PC-3 (cell line): Measurements from ENCODE around the gene CD69. TPM values are rescaled to one million over a fixed set of nuclear protein-coding genes. Genes with fewer than 3 reads are reported as not detected.

Experiments used
- ATAC-seq: fragments of 200-7000 bp; cut with Tn5 transposase; 2 replicates; pipeline ENCODE4 v1.9.1; 2020; ENCODE audit warnings: mild to moderate bottlenecking, moderate library complexity
- BruUV-seq: library from RNA; stranded (reverse); fragments of 400-500 nt; replicated peaks from 2 replicates; lab custom pipeline; 2021; lab: Mats Ljungman, UMichigan
- CTCF ChIA-PET: fragments of 300-600 bp; sonication (Branson Sonifier 250); formaldehyde crosslinking; loops from one replicate; lab custom pipeline; 2022; ENCODE audit warnings: antibody characterized with exemption; lab: Charles Lee
- POLR2A ChIA-PET: fragments of 300-600 bp; sonication (Branson Sonifier 250); formaldehyde crosslinking; loops from one replicate; lab custom pipeline; 2022; ENCODE audit warnings: antibody characterized with exemption; ENCODE audit not compliant: unreplicated experiment; lab: Charles Lee
- DNase-seq: peaks from one replicate; pipeline ENCODE4 v3.0.0-alpha.2; 2015
- H2AFZ ChIP-seq: fragments of 300-600 bp; sonication (generic); 2 replicates; pipeline ENCODE4 v1.6.0; 2016; ENCODE audit warnings: antibody characterized with exemption, low read length
- H3F3A ChIP-seq: fragments of 300-600 bp; sonication (generic); one replicate; pipeline ENCODE4 v1.6.0; 2017; ENCODE audit warnings: antibody characterized with exemption, low read length, control low read depth, mild to moderate bottlenecking; ENCODE audit not compliant: unreplicated experiment
- H3K27ac ChIP-seq: fragments of 300-600 bp; sonication (generic); 2 replicates; pipeline ENCODE4 v1.5.1; 2016; ENCODE audit warnings: mild to moderate bottlenecking, low read length
- H3K27me3 ChIP-seq: fragments of 300-600 bp; sonication (generic); 2 replicates; pipeline ENCODE4 v1.6.1; 2016; ENCODE audit warnings: low read length, mixed read lengths
- H3K36me3 ChIP-seq: fragments of 300-600 bp; sonication (generic); 2 replicates; pipeline ENCODE4 v1.6.1; 2016; ENCODE audit warnings: low read depth, mixed run types, low read length, mixed read lengths
- H3K4me1 ChIP-seq: fragments of 300-600 bp; sonication (generic); 2 replicates; pipeline ENCODE4 v1.5.1; 2016; ENCODE audit warnings: low read length; ENCODE audit not compliant: insufficient read depth
- H3K4me2 ChIP-seq: fragments of 300-600 bp; sonication (generic); 2 replicates; pipeline ENCODE4 v1.6.0; 2016; ENCODE audit warnings: low read length
- H3K4me3 ChIP-seq: fragments of 300-600 bp; sonication (generic); 2 replicates; pipeline ENCODE4 v1.5.1; 2016; ENCODE audit warnings: mild to moderate bottlenecking, low read length, mixed read lengths
- H3K79me2 ChIP-seq: fragments of 300-600 bp; sonication (generic); 2 replicates; pipeline ENCODE4 v1.6.1; 2017; ENCODE audit warnings: low read length, mixed read lengths
- H3K9ac ChIP-seq: fragments of 300-600 bp; sonication (generic); 2 replicates; pipeline ENCODE4 v1.6.0; 2016; ENCODE audit warnings: mild to moderate bottlenecking, low read length
- H3K9me2 ChIP-seq: fragments of 300-600 bp; sonication (generic); replicated peaks from 2 replicates; pipeline ENCODE4 v1.6.1; 2016; ENCODE audit warnings: mixed run types, low read length, mixed read lengths
- H3K9me3 ChIP-seq: fragments of 300-600 bp; sonication (generic); 2 replicates; pipeline ENCODE4 v1.6.1; 2016; ENCODE audit warnings: low read length, mixed read lengths
- H4K20me1 ChIP-seq: fragments of 300-600 bp; sonication (generic); 2 replicates; pipeline ENCODE4 v1.6.1; 2016; ENCODE audit warnings: low read length, mixed read lengths
- CTCF ChIP-seq: fragments of 300-600 bp; sonication (generic); conservative IDR thresholded peaks from 2 replicates; pipeline ENCODE4 v1.5.1; 2017; ENCODE audit warnings: antibody characterized with exemption, low read depth, mild to moderate bottlenecking, low read length
- EZH2 ChIP-seq: fragments of 300-600 bp; sonication (generic); IDR thresholded peaks from one replicate; pipeline ENCODE4 v1.6.1; 2017; ENCODE audit warnings: antibody characterized with exemption, mild to moderate bottlenecking, low read length; ENCODE audit not compliant: unreplicated experiment
- EZH2phosphoT487 ChIP-seq: fragments of 300-600 bp; sonication (generic); IDR thresholded peaks from 2 replicates; pipeline ENCODE4 v1.6.1; 2018; ENCODE audit warnings: mild to moderate bottlenecking, antibody characterized with exemption, low read length, borderline replicate concordance
- intact Hi-C: fragments of 100-400 bp; cut with micrococcal nuclease; formaldehyde crosslinking; loops from 2 replicates; pipeline ENCODE4 v1.9.0; 2023
- total RNA-seq: library from RNA; depleted of rRNA; stranded (reverse); fragments of >200 nt; gene quantifications from 2 replicates; pipeline ENCODE4 v1.2.3, GENCODE V29; 2014

CD69 gene
- total RNA-seq, 1 experiment from 2014 or later, result not detected

DNA sequence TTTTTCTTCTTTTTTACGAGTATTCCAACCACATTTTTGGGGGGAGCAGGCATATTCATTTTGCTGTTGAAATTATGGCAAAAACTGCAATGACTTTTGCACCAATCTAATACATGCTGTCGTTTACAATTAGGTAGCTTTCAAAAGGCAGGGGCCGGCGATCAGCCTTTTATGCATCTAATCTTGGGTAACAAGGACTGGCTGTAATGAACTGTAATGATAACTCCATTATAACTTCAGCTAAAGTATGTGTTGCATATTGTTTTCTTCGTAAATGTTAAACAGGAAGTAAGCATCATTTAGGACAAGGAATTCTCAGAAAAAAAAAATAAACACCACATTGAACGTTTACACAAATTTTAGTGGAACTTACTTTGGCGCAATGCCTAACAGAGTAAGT is 36.3 kb upstream of the CD69 start:
- no peak overlapping the region for H2AFZ ChIP-seq

DNA sequence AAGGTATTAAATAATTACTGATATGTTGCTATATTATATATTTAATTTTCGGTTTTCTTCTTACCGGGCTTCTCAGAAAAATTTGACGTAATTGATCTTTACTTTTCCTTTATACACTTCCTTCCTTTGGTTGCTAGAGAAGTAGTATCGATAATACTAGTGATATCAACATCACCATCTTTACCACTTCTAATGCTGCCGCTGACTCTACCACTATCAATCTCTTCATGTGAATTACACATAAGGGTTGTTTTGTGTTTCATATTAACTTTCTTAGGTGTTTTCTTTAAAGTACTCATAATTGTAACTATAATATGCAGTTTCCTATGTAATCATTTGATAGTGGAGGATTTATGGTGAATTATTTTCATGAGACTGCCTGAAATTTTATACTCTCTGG is 35.6 kb upstream of the CD69 start:
- H3K36me3 ChIP-seq, result no peaks in the 10 kb centered on the region
- H4K20me1 ChIP-seq, result no peaks in the 10 kb centered on the region
- ChIA-PET CTCF (interaction anchor here (0.6 kb wide), 1 partner anchor 586 kb away, joined by 3 read pairs; no protein-coding TSS in a partner anchor), POLR2A (interaction anchor here (0.6 kb wide), 1 partner anchor 589 kb away, joined by 5 read pairs; no protein-coding TSS in a partner anchor)
- TF ChIP-seq EZH2 (no peak), CTCF (no peak), EZH2phosphoT487 (no peak)
- H3K4me3 ChIP-seq, result no peak overlapping the region
- ATAC-seq, result no peak
- no peak overlapping the region for H3K9ac ChIP-seq
- no peak overlapping the region for H3K4me2 ChIP-seq
- H3K79me2 ChIP-seq, result no peaks in the 10 kb centered on the region
- no peaks in the 10 kb centered on the region for H3K9me2 ChIP-seq
- H2AFZ ChIP-seq, result no peak overlapping the region
- intact Hi-C loops, result loop anchor here (2.0 kb wide), 1 partner anchor 162 kb away; no protein-coding TSS in a partner anchor
- DNase-seq, result no peak
- BruUV-seq, result no TSS peak
- H3K27me3 ChIP-seq, result no peaks in the 10 kb centered on the region
- no peaks in the 10 kb centered on the region for H3F3A ChIP-seq
- H3K4me1 ChIP-seq, result peaks cover 40% of the 10 kb centered on the region
- H3K27ac ChIP-seq, result no peak overlapping the region
- no peaks in the 10 kb centered on the region for H3K9me3 ChIP-seq

More for the DNA sequence above, 36.3 kb upstream of the CD69 start:
- Histone ChIP-seq H3K9me3 (no peaks in the 10 kb centered on the region), H3K9ac (no peak overlapping the region), H3K4me3 (no peak overlapping the region), H4K20me1 (no peaks in the 10 kb centered on the region), H3K36me3 (no peaks in the 10 kb centered on the region), H3K27ac (no peak overlapping the region), H3K27me3 (no peaks in the 10 kb centered on the region), H3K4me2 (0 out of 2 replicates have a peak overlapping the region, but pooled peaks have one; percentile 21), H3K79me2 (no peaks in the 10 kb centered on the region), H3K9me2 (no peaks in the 10 kb centered on the region), H3K4me1 (peaks cover 40% of the 10 kb centered on the region), H3F3A (no peaks in the 10 kb centered on the region)
- POLR2A ChIA-PET, result interaction anchor here (0.6 kb wide), 1 partner anchor 588 kb away, joined by 5 read pairs; no protein-coding TSS in a partner anchor
- TF ChIP-seq CTCF (no peak), EZH2 (no peak), EZH2phosphoT487 (no peak)
- CTCF ChIA-PET, result interaction anchor here (0.6 kb wide), 1 partner anchor 585 kb away, joined by 3 read pairs; no protein-coding TSS in a partner anchor
- DNase-seq, result no peak
- ATAC-seq, result no peak
- no TSS peak for BruUV-seq
- intact Hi-C loops, result loop anchor here (2.0 kb wide), 1 partner anchor 162 kb away; no protein-coding TSS in a partner anchor

- TF ChIP-seq CTCF (no peak), EZH2 (no peak), EZH2phosphoT487 (no peak)
- H3K9me3 ChIP-seq, result no peaks in the 10 kb centered on the region
- ATAC-seq (no peak), DNase-seq (no peak)
- ChIA-PET POLR2A (no interaction called here), CTCF (interaction anchor here (0.9 kb wide), 1 partner anchor 45 kb away, joined by 5 read pairs; no protein-coding TSS in a partner anchor)
- no peaks in the 10 kb centered on the region for H3F3A ChIP-seq
- no TSS peak for BruUV-seq
- H3K27ac ChIP-seq, result no peak overlapping the region
- H2AFZ ChIP-seq, result no peak overlapping the region
- H3K9me2 ChIP-seq, result no peaks in the 10 kb centered on the region
- H3K27me3 ChIP-seq, result no peaks in the 10 kb centered on the region
- H3K36me3 ChIP-seq, result no peaks in the 10 kb centered on the region
- H3K9ac ChIP-seq, result no peak overlapping the region
- H3K4me3 ChIP-seq, result no peak overlapping the region
- H3K4me2 ChIP-seq, result no peak overlapping the region
- H3K4me1 ChIP-seq, result peaks cover 40% of the 10 kb centered on the region
- no peaks in the 10 kb centered on the region for H4K20me1 ChIP-seq
- no peaks in the 10 kb centered on the region for H3K79me2 ChIP-seq
- intact Hi-C loops, result loop anchor here (2.0 kb wide), 1 partner anchor 161 kb away; no protein-coding TSS in a partner anchor
Measured at GRCh38 chr12:9795945-9796344, 35.2 kb upstream of the CD69 start.
